ENCODE data around the gene RPA1.

- TF ChIP-seq ELF1 (IDR thresholded peaks at IDR 0.05; ENCODE audit: borderline replicate concordance, low read depth) (no peak), CTCF (IDR thresholded peaks at IDR 0.05 in 2 of 3, conservative IDR thresholded peaks at IDR 0.05 in 1 of 3; ENCODE audit: borderline replicate concordance in 1 of 3, insufficient read depth in 1 of 3, low read depth in 2 of 3, low read length in 2 of 3) (no peak)
Observed at GRCh38 chr17:1853698-1854097, 23.9 kb downstream of the RPA1 start.
